HFFc6 (cell line): Measurements from ENCODE around the gene B4GALT6. TPM values are rescaled to one million over a fixed set of nuclear protein-coding genes. Genes with fewer than 3 reads are reported as not detected.

ENCODE experiments used
- DNase-seq: peaks from one replicate; pipeline ENCODE4 v3.0.0-alpha.2; 2018
- H3K27ac Mint-ChIP-seq: 2 replicates; pipeline ENCODE4 v1.8.0; 2020; ENCODE audit warnings: mild to moderate bottlenecking, mixed read lengths
- H3K27me3 Mint-ChIP-seq: 2 replicates; pipeline ENCODE4 v1.8.0; 2021; ENCODE audit warnings: mild to moderate bottlenecking, moderate library complexity, mixed read lengths; ENCODE audit not compliant: insufficient read depth
- H3K36me3 Mint-ChIP-seq: 2 replicates; pipeline ENCODE4 v1.8.0; 2021; ENCODE audit warnings: low read depth, mixed read lengths
- H3K4me1 Mint-ChIP-seq: 2 replicates; pipeline ENCODE4 v1.8.0; 2020; ENCODE audit warnings: low read depth, mixed read lengths
- H3K4me3 Mint-ChIP-seq: 2 replicates; pipeline ENCODE4 v1.8.0; 2020; ENCODE audit warnings: mild to moderate bottlenecking, moderate library complexity, mixed read lengths
- H3K9me3 Mint-ChIP-seq: 2 replicates; pipeline ENCODE4 v1.8.0; 2020; ENCODE audit warnings: mild to moderate bottlenecking, mixed read lengths
- total RNA-seq, 6 experiments: library from RNA; stranded (reverse); fragmentation: NEBNext Ultra II Directional; extraction: Animal tissue kit (Norgen Biotek cat#: 25700); gene quantifications; 2 replicates in 1 of 6; 3 replicates in 5 of 6; pipeline ENCODE4 v1.2.3, GENCODE V29; 2021
- TF ChIP-seq, protein P1 (sequence below): fragments of 200-600 bp; sonication (generic); IDR thresholded peaks from 2 replicates; pipeline ENCODE4 v1.5.0; 2021; ENCODE audit warnings: antibody characterized with exemption, mild to moderate bottlenecking

B4GALT6 gene
- total RNA-seq, 6 experiments from 2014 or later = not detected

GRCh38 chr18:31652877-31653276, 31.5 kb downstream of the B4GALT6 start:
- H3K4me1 Mint-ChIP-seq = no peaks in the 10 kb centered on the region
- H3K27me3 Mint-ChIP-seq = no peaks in the 10 kb centered on the region
- H3K27ac Mint-ChIP-seq = no peak overlapping the region
- TF ChIP-seq, protein P1, sequence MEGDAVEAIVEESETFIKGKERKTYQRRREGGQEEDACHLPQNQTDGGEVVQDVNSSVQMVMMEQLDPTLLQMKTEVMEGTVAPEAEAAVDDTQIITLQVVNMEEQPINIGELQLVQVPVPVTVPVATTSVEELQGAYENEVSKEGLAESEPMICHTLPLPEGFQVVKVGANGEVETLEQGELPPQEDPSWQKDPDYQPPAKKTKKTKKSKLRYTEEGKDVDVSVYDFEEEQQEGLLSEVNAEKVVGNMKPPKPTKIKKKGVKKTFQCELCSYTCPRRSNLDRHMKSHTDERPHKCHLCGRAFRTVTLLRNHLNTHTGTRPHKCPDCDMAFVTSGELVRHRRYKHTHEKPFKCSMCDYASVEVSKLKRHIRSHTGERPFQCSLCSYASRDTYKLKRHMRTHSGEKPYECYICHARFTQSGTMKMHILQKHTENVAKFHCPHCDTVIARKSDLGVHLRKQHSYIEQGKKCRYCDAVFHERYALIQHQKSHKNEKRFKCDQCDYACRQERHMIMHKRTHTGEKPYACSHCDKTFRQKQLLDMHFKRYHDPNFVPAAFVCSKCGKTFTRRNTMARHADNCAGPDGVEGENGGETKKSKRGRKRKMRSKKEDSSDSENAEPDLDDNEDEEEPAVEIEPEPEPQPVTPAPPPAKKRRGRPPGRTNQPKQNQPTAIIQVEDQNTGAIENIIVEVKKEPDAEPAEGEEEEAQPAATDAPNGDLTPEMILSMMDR = no peak
- no peak overlapping the region for H3K4me3 Mint-ChIP-seq
- peaks cover 7% of the 10 kb centered on the region; the same call in 1 of the 2 replicates for H3K36me3 Mint-ChIP-seq
- DNase-seq = no peak
- H3K9me3 Mint-ChIP-seq = peaks cover 33% of the 10 kb centered on the region

- DNase-seq = no peak
- no peak overlapping the region for H3K4me3 Mint-ChIP-seq
- TF ChIP-seq, protein P1 = no peak
- H3K27ac Mint-ChIP-seq = no peak overlapping the region
- no peaks in the 10 kb centered on the region for H3K27me3 Mint-ChIP-seq
- H3K36me3 Mint-ChIP-seq = peaks cover 7% of the 10 kb centered on the region; the same call in 1 of the 2 replicates
- peaks cover 33% of the 10 kb centered on the region for H3K9me3 Mint-ChIP-seq
- no peaks in the 10 kb centered on the region for H3K4me1 Mint-ChIP-seq
Observed at GRCh38 chr18:31652357-31652756, 32.0 kb downstream of the B4GALT6 start.

DNA sequence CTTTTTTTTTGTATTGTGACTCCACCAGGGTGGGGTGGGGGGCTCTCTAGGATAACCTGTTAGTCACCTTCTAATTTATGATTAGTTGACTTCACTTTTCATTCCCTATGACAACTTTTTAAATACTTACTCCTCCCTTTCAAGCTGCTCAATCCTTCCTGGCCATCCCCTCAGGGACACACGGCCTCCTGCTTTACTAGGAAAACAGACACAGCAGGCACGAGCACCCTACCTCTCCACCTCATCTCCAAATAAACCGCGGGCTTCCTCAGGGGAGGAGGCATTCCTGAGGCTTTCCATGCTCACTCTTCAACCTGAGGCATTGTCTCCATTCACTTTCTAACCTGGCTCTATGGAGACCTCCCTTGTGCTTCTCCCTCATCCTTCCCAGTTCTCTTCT, 33.0 kb downstream of the B4GALT6 start:
- DNase-seq = no peak
- peaks cover 7% of the 10 kb centered on the region; the same call in 1 of the 2 replicates for H3K36me3 Mint-ChIP-seq
- no peak overlapping the region for H3K4me3 Mint-ChIP-seq
- H3K27me3 Mint-ChIP-seq = no peaks in the 10 kb centered on the region
- H3K4me1 Mint-ChIP-seq = no peaks in the 10 kb centered on the region
- TF ChIP-seq, protein P1 = no peak
- no peak overlapping the region for H3K27ac Mint-ChIP-seq
- H3K9me3 Mint-ChIP-seq = peaks cover 39% of the 10 kb centered on the region

DNA sequence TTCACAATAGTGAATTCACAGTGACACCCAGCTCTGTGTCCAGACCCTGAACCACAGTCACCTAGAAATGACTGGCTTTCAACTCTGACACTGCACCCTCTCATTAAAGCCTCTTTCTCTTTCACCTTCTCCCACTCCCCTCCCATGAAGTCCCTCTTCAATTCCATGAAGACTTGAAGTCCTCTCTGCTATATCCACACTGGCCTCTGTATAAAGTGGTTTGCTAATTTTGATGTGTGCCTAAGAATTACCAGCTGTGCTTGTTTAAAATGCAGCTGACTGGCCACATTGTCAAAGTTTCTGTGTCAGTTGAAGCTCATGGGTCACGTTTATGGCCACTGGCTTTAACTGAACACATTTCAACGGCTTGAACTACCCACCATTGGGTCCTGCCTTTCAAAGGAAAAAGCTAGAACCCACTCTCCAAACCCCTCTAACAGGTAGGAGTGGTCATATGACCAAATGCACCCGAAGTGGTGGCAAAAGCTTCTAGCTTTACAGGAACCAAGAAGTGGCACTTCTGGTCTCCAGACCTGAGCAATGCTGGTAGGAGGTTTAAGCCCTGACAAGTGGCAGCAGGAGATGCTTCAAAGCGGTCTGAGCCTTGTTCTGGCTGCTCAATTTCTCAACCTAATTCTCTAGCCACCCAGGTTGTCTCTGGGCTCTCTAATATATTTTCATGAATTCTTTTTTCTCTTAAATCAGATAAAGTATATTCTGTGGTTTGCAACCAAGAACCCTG, 34.2 kb downstream of the B4GALT6 start:
- no peaks in the 10 kb centered on the region for H3K4me1 Mint-ChIP-seq
- H3K27ac Mint-ChIP-seq = no peak overlapping the region
- H3K4me3 Mint-ChIP-seq = no peak overlapping the region
- no peaks in the 10 kb centered on the region for H3K27me3 Mint-ChIP-seq
- peaks cover 42% of the 10 kb centered on the region for H3K9me3 Mint-ChIP-seq
- peaks cover 7% of the 10 kb centered on the region; the same call in 1 of the 2 replicates for H3K36me3 Mint-ChIP-seq
- no peak for DNase-seq
- TF ChIP-seq, protein P1 = no peak

- Mint-ChIP-seq H3K27me3 (no peaks in the 10 kb centered on the region), H3K36me3 (peaks cover 7% of the 10 kb centered on the region; the same call in 1 of the 2 replicates), H3K4me3 (no peak overlapping the region), H3K4me1 (no peaks in the 10 kb centered on the region), H3K9me3 (peaks cover 42% of the 10 kb centered on the region), H3K27ac (no peak overlapping the region)
- DNase-seq = no peak
- TF ChIP-seq, protein P1 = no peak
Observed at GRCh38 chr18:31649449-31649848, 34.9 kb downstream of the B4GALT6 start.
